ENCODE data around the gene COL13A1. TPM values are rescaled to one million over a fixed set of nuclear protein-coding genes. Genes with fewer than 3 reads are reported as not detected.
A peak's percentile ranks its signal among the peaks of the same experiment; 100 is the strongest.

COL13A1 gene
- total RNA-seq, 1 donor from 2014 or later: 5.3 TPM

DNA sequence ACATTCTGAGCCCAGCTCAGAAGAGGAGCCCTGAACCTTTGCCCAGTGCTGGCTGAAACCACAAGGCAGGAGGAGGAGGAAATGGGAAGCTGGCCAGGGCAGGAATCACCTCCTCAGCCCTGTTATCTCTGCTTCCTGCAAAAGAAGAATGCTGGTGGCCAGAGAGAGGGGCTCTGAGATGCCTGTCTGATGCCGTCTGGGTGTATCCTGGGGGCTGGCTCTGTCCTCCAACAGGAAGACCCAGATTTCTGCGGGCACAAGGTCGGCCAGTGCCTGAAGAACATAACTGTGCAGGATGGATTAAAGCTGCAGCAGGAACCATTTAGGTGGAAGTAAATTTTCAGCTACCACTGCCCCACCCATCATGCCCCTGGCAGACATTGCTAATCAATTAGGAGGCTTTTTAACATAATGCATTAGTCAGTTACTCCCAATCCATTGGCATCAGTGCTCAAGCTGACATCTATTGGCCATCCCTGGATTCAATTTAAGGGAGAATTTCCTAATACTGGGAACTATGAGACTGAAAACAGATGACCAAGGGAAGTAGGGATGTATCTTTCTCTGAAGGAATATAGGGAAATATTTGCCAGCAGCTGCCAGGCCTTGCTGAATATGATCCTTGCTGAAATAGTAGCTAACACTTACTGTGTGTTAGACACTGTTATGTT lies 67.7 kb downstream of the COL13A1 start:
- peak; percentile 55 for DNase-seq

DNA sequence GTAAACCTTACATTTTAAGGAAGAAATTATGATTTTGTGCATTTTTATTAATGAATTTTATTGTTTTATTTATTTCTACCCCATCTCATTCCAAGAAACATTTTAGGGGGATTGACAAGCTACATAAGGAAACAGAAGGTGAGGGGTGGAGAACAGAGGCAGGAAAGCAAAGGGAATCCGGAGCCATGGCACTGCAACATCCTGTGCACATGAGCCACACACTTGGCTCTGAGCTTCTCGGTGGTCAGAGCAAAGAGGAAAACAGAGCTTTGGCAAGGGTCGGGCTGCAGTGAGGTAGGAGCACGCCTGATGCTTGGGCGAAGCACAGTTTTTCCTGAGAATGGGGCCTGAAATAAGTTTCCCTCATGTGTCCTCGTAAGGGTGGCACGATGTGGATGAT lies 68.9 kb downstream of the COL13A1 start:
- DNase-seq: peak; percentile 50

DNA sequence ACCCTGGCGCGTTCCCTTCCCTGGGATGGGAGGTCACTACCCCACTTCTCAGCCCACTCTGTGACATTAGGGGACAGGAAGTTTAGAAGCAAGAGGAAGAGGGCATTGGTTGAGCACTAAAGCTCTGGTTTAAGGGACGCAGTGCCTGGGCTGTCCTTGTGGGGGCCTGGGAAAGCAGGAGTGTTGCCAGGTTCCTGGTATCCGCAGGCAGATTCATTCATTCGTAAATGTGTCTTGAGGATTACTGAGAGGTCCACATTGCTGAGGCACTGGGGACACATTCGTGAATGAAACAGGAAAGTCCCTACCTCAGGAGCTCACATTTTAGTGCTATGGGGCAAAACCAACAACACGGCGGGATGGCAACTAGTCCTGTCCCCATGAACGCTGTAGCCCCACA lies 69.4 kb downstream of the COL13A1 start:
- no peak for DNase-seq

DNA sequence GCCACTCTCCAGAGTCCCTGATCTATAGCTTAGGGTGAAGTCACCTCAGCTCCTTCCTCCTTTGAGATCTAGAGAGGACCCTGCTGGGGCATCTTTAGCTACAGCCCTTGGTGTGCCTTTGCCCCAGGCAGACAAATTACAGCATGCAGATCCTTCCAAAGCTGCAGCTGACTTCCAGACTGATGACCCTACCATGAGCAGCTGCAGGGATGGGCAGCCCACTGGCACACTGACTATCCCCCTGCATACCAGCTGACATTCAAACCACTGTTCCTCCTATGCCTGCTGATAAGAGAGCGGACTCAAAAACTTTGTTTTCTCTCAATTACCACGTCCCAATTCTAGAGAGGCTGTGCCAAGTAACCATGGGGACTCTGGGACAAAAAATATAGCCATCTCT lies 70.6 kb downstream of the COL13A1 start:
- DNase-seq: no peak

DNA sequence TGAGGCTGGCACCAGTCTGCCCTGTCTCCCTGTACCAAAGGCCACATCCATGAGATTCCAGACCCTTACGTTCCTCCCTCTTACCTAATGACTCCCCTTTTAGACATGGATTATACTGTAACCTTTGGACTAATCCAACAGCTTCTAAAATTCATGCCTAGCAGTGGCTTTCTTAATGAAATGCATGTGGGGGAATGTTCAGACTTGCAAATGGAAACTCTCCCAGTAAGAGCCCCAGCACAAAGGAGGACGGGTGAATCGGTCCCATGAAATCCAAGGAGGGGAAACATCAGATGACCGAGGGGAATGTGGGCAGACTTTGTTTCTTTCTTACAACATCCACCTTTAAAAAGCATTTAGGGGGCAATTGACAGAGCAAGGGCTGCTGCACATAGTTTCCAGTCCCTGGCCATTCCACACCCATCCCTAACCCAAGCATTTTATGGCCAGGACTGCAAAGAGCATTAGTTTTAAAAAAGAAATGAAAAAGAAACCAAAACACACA lies 71.5 kb downstream of the COL13A1 start:
- DNase-seq: no peak

DNA sequence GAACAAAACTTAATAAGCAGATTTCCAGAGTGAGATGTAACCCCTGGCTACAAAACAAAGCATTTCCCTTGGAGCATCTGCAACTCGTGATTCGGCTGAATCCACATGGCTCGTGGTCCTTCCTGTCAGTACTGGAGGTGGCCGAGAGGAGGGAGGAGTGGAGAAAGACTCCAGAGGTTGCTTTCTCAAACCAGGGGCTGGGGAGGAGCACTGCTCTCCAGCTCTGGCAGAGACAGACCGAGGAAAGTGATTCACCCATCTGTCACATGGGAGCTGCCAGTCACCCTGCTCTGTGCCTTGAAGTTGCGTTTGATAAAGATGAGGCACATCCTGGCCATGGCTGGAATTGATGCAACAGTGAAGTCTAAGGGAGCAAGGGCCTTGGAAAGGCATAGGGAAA lies 72.7 kb downstream of the COL13A1 start:
- peak; percentile 57 for DNase-seq

DNA sequence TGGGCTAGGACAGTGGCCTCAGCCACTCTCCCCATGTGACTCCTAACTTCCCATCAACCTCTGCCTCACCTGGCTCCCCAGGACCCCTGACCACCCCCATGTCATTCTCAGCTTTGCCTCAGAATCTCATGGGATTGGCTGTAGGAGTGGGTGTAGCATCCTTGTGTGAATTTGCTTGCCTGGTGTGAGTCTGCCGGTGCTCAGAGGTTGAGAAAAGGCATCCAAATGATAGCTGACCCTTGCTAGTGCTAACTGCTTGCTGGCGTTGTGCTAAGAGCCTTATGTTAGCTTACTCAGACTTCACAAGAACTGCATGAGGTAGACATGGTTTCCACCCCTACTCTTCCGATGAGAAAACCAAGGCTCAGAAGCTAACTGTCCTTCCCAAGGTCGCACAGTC lies 74.2 kb downstream of the COL13A1 start:
- no peak for DNase-seq

DNA sequence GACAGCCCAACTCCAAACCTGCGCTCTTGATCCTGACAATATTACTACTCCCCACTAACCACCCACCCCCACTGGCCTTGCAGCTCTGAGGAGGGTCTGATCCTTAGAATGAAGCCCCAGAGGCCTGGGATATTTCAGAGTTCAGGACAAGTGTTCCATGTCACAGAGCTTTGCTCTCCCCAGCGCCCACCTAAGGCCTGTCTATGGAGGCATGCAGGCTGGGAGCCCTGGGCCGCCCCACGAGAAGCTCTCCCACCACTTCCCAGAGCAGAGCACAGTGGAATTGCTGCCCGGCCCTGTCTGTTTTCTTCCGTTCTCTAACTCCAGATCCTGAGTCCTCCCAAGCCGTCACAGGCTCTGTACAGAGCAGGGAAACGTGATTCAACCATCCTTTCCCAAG lies 74.6 kb downstream of the COL13A1 start:
- DNase-seq: no peak

DNA sequence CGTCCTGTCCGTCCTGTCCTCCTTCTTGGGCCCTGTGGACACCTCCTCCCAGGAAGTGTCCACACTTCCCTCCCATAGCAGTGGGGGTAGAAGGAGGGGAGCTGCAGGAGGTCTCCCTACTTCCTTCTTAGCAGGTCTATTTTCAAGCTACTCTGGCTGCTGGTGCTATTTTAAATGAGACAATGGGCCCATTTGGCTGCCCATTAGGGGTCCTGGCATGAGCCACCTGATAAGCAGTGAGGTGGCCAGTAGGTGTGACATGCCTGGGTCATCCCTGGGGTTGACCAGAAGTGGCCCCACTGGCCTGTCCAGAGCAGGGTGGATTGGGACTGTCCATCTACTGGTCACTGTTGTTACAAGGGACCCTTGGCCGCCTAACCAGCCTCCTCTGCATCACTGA lies 75.2 kb downstream of the COL13A1 start:
- DNase-seq: no peak

DNA sequence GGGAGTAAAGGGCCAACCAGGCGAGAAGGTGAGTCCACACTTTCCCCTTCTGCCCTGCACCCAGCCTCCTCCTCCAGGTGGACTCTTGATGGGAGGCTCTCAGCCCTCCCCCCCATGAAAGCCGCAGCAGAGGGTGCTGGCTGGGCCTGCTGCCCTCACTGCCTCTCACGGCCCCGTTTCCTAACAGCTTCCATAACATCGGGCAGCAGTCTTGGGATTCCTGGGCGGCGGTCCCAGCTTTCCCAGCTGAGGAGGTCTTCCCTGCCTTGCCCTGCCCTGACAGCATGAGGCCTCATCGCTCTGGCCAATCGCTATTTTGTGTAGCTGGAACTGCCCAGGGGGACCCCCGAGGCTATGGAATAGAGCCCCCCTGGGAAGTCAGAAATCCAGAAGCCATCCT lies 76.3 kb downstream of the COL13A1 start:
- DNase-seq: no peak

DNA sequence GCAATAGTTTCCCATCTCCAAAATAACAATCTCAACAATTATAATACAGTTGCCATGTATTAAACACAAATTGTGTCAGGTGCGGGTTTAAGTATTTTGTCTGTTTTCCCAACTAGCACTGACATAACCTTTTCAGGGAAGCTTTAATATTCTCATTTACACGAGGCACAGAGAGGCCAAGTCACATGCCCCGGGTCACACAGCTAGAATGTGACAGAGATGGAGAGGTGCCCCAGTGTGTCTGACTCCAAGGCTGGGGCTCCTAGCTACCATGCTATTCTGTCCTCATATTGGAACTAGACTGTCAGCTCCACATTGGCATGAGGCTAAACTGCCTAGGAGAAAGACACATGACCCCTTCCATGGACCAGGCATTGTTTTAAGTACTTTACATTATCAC lies 77.2 kb downstream of the COL13A1 start:
- DNase-seq: no peak

DNA sequence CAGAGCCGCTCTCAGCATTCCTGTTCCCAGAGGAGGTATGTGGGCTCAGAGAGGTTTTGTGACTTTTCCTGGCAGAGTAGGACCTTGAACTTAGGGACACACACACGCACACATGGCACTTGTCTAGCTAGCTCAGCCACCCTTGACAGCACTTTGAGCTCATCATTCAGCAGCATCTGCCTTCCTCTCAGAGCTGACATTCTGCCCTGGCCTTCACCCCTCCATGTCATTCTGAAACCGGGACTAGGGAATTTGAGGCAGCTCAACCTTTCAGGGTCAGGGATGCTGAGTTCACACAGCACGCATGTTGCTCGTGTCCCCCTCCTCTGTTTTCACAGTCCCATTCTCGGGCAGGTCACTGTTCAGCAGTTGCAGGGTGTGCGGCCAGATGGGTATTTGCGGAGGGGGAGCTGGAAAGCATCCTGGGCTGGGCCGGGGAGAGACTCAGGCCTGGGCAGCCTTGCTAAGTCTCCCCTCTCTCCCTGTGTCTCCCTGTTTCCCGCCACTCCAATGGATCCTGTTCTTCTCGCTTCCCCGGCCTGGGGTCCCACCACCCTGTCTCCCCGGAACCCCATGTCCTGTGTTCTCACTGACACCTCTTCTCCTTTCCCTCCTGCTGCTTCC lies 78.0 kb downstream of the COL13A1 start:
- DNase-seq: no peak

DNA sequence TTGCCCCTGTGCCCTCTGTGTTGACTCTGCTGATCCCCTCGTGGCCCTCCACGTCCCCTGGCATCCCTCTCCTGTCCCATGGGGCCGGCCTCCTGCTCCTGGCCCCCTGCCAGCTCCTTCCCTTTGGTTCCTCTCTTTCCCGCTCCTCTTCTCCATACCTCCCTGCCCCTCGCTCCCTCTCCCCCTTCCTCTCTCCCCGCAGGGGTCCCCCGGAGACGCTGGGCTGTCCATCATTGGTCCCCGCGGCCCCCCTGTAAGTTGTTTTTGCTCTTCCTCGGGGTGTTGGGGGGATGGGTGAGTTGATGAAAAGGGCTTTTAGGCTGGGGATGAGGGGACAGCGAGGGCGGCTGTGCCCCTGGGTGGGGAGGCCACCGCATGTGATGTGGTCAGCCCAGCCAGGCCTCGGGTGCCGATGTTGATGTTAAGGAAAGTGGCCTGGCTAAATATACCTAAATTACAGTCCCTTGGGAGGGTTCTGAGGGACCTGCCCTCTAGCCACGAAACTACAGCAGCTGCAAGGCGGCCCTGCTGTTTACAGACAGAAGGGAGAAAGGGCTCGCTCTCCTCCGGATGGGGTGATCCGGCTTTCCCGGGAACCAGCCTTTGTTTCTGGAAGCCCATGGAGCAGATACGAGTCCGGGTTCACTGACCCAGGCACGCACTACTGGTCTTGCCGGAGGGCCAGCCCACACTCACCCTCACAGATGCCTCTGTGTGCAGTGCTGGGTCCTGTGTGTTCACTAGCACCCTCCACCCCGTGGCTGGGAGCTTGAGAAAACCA lies 78.8 kb downstream of the COL13A1 start:
- DNase-seq: no peak

DNA sequence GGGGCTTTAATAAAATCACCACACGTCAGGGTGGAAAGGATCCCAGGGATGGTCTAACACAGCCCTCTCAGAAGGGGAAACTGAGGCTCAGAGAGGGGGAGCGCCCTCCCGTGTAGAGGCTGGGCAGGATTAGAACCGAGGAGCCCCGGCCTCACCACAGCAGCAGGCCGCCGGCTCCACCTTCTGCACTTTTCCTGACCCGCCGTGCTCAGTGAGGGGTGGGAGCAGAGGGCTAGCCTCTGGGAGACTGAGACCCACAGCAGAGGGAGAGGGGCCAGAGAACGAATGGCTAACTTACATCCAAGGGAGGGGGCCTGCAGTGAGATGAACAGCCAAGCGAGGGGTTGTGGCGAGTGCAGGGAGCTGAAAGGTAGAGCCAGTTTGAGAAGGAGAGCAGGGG lies 79.5 kb downstream of the COL13A1 start:
- no peak for DNase-seq

DNA sequence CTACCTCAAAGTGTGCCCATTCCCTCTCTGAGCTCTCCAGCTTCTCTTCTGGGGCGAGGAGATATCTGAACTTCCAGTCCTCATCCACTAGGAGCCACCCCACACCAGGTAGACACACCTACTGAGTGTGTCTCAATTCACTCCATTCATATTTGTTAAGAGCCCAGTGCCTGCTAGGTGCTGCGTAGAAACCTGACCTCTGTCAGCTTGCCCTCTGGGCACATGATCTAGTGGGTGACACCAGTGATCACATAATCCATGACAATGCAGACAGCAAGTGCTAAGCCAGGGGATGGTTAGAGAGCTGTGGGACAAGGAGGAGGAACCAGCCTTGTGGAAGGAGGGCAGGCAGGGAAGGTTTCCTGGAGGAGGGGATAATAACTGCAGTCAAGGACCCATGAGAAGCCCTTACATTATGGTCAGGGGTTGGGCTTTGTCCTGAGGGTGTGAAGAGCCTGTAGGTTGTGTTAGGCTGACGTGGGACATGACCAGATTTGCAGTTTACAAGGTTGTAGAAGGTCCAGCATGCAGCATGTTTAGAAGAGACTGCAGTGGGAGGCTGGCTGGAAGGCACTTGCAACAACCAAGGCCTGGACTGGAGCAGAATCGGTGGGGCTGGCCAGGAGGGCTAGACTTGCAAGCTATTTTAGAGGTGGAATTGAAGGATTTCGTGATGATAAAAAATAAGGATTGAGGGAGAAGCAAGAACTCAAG lies 81.8 kb downstream of the COL13A1 start:
- DNase-seq: no peak

DNA sequence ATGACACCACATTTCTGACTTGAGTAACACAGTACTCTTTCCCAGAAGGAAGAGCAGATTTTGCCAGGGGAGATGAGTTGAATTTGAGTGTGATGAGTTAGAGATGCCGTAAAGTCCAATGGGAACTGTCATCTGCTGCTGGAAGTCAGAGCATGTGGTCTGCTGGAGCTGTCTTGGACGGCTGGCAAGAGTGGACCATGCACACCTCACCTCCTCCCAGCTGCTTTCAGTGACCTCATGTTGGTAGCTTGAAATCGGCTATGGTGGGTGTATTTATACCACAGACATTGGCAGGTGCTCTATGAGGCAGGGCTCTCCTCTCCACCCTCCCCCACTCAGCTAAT lies 82.3 kb downstream of the COL13A1 start:
- DNase-seq: no peak

DNA sequence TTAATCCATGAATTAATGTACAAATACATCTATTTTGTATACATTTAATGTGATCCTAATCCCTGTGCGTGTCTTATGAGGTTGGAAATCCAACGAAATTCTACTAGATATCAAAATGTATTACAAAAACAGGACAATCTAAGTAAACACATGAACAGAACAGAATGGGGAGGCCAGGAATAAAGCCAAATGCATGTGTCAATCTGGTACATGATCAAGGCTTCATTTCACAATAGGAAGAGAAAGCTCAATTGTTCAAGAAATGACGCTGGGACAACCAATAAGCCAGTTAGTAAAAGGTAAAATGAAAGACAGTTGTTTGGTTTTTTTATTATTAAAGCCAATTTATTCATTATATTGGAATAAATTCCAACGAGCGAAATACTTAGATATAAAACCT lies 83.0 kb downstream of the COL13A1 start:
- DNase-seq: no peak

DNA sequence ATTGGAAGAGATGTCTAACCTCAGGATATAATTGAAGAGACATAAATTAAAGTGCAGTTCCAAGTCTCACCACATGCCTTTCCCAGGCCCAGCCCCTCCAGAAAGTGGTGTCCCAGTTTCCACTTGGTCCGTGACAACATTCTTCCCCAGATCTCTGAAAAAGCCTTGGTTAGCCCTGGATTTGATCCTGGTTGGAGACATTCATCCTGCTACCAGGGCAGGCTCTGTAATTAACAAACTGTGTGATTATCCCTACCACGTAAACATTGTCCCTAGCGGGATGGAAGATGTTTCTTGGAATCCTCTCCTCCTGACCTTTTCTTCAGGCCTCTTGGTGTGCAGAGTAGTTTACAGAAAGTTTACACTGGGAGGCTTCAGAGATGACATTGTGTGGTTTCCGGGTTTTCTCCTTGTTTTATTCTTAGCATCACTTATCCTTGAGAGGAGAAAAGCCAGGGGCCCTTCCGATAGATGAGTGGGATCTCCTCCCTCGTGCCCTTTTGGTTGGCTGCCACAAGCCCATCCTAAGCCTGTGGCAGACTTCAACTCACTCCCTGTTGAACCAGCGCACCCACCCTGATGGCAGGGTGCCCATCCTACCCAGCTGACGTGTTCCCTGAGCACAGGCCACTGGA lies 83.8 kb downstream of the COL13A1 start:
- peak; percentile 25 for DNase-seq

DNA sequence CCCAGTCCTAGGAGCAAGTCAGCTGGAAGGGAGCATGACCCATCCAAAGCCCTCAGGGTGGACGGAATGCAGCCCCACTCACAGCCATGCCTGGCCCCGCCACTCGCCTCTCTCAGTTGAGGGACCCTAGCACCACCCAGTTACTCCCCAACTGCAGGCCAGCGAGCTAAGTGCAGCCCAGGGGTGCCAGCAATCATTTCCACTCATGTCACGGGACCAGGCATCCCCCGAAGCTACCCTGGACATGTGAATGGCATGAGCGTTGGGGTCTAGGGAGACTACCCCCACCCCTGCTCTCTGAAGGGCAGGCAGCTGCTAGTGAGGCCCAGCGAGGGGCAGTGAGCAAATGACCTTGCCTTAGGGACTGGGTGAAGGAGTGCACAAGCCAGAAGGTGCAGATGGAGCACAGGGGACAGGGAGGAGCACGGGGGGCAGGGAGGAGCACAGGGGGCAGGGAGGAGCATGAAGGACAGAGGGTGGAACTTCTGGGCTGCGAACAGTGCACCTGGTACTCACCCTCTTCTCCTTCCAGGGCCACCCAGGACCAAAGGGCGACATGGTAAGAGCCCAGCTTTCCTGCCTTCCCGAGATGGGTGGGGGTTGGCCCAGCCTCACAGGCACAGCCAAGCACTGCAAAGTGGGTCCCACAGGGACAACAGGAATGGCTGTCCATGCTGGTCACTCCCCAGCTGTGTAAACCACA lies 87.3 kb downstream of the COL13A1 start:
- DNase-seq: no peak

DNA sequence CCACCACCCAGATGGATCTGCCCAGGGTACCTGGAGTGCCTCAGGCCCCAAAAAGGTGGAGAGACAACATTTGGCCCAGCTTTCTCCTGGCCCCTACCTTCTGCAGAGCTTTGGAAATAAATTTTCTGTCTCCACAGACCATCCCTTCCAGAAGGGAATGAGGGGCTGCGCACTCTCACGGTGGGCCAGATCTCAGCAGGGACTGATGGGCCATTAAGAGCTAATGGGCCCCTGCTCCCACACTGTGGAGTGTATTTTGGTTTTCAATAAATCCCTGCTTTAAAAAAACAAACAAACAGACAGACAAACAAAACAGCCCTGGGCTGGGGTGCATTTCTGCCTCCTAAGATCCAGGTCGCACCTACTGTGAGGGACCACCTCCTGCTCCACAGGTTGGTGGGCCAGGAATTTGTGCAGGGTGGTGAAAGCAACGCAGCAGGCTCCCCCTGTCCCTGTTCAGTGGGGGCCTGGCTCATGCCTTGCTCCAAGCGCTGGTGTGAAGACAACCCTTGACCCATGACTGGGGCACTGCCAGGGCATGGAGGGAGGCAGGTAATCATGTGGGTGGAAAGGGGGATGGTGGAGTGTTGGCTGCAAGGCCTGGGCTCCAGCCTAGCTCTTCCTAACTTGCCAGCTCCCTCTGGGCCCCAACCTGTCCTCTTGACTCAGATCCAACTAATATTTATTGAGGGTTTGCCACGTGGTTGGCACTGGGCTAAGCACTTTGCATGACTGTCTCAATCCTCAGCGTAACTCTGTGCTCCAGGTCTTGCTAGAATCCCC lies 88.5 kb downstream of the COL13A1 start:
- no peak for DNase-seq

DNA sequence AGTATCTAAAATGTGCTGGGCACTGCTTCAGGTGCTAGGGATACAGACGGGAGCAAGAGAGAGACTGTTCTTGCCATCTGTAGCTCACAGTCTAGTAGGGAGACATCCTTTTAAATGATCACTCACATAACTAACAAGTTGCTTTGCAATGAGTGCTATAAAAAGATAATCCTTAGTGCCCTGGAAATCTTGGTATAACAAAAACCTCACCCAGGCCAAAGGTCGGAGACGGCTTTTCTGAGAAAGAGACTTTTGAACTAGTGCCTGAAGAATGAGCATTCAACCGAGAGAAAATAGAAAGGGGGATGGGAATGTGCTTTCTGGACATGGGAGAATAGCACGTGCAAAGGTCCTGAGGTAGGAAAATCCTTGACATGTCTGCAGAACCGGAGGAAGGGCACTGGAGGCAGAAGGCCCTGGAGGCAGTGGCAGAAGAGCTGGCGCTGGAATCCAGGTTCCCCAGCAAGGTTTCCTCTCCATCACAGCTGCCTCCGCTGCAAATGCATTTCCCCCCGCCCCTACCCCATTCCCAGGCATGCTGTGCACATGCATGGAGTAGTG lies 89.4 kb downstream of the COL13A1 start:
- no peak for DNase-seq

Data from dermis blood vessel endothelial cell (primary cell).